Measurements from ENCODE around the gene RAB15. TPM values are rescaled to one million over a fixed set of nuclear protein-coding genes. Genes with fewer than 3 reads are reported as not detected.
A peak's percentile ranks its signal among the peaks of the same experiment; 100 is the strongest.

RAB15 gene
- total RNA-seq, 1 donor from 2014 or later, result 36.3 TPM

DNA sequence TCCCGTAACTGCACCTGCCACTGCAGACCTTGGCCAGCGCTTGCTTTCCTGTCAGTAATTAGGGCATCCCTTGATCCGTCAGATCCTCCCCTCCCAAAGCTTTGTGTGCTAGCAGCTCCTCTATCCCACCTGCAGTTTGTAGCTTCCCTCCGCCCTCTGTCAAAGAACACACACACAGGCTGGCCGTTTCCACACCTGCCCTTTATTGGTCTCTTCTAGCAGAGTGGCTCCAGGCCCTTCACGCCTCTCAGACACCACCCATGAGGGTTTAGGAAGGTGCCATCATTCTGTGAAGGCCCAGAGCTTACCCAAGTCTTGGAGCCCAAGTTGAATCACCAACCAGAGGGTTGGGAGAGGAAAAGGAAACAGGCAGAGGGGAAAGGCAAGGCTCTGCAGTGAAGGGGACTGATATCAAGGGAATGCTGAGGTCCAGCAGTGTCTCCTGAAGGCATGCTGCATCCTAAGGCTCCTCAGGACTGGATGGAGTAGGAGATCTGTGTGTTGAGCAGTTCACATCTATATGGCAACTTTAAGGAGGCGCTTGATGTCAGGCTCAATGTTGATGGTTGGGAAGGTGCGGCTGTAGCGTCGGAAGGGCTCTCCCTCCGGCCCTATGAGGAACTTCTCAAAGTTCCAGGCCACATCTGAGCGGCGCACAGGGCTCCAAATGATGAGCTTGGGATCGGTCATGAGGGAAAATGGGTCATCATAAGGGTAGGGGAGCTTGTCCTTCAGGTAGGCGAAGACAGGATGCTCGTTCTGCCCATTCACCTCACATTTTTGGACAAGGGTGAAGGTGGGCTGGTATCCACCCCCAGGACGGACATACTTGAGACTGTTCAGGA lies 32.9 kb downstream of the RAB15 start:
- H3K4me3 ChIP-seq (ENCODE audit: insufficient read depth, low read depth, low read length), result no peak overlapping the region
- FAIRE-seq (no peak), DNase-seq (ENCODE audit: low read depth) (no peak)
- no peaks in the 10 kb centered on the region for H3K36me3 ChIP-seq (ENCODE audit: insufficient read depth, low read length)
- H3K36me3 Mint-ChIP-seq (ENCODE audit: low read depth, unreplicated experiment), result peaks cover 13% of the 10 kb centered on the region
- no peaks in the 10 kb centered on the region for H3K27me3 ChIP-seq (ENCODE audit: insufficient read depth, low read length)
- no peak overlapping the region for H3K4me3 Mint-ChIP-seq (ENCODE audit: unreplicated experiment)
- H3K27ac Mint-ChIP-seq (ENCODE audit: unreplicated experiment), result no peak overlapping the region
- no peaks in the 10 kb centered on the region for H3K27me3 Mint-ChIP-seq (ENCODE audit: low read depth, unreplicated experiment)
- TF ChIP-seq, protein P1, sequence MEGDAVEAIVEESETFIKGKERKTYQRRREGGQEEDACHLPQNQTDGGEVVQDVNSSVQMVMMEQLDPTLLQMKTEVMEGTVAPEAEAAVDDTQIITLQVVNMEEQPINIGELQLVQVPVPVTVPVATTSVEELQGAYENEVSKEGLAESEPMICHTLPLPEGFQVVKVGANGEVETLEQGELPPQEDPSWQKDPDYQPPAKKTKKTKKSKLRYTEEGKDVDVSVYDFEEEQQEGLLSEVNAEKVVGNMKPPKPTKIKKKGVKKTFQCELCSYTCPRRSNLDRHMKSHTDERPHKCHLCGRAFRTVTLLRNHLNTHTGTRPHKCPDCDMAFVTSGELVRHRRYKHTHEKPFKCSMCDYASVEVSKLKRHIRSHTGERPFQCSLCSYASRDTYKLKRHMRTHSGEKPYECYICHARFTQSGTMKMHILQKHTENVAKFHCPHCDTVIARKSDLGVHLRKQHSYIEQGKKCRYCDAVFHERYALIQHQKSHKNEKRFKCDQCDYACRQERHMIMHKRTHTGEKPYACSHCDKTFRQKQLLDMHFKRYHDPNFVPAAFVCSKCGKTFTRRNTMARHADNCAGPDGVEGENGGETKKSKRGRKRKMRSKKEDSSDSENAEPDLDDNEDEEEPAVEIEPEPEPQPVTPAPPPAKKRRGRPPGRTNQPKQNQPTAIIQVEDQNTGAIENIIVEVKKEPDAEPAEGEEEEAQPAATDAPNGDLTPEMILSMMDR (IDR thresholded peaks at IDR 0.05; ENCODE audit: insufficient read depth, low read depth, low read length), result no peak
- TF ChIP-seq EZH2 (IDR thresholded peaks at IDR 0.05; ENCODE audit: insufficient read depth, low read length), result no peak
- H3K9me3 Mint-ChIP-seq (ENCODE audit: unreplicated experiment), result no peaks in the 10 kb centered on the region
- H3K4me1 Mint-ChIP-seq (ENCODE audit: low read depth, unreplicated experiment), result peaks cover 2% of the 10 kb centered on the region
- H3K4me1 ChIP-seq (ENCODE audit: insufficient read depth, low read length), result no peaks in the 10 kb centered on the region
- H3K79me2 ChIP-seq (ENCODE audit: insufficient read depth, low read length), result no peaks in the 10 kb centered on the region
- H3K27ac ChIP-seq (ENCODE audit: low read depth, low read length), result no peak overlapping the region
- no peak overlapping the region for H3K9ac ChIP-seq (ENCODE audit: low read length)
- H3K4me2 ChIP-seq (ENCODE audit: low read length), result no peak overlapping the region
- peaks cover 27% of the 10 kb centered on the region for H4K20me1 ChIP-seq (ENCODE audit: insufficient read depth, low read length)
- H2AFZ ChIP-seq (ENCODE audit: low read depth, low read length), result no peak overlapping the region
- H3K9me3 ChIP-seq (ENCODE audit: insufficient read depth, low read depth, low read length), result no peaks in the 10 kb centered on the region

DNA sequence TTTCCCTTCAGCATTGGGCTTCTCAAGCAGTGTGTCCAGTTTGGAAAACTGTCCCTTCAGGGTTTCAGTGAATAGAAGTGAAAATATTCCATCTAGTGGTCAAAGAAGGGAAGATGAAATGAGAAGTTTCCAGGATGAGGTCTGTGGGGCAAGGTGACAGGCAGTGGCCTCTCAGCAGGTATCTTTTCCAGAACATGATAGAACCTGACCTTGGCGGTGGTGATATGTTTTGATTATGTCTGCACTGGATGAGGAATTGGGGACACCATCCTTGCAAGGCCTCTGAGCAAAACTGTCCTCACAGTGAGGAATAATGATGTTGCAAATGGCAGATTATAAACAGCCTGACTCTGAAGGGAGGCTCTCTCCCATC lies 34.3 kb downstream of the RAB15 start:
- FAIRE-seq (no peak), DNase-seq (ENCODE audit: low read depth) (no peak)
- Histone ChIP-seq H4K20me1 (ENCODE audit: insufficient read depth, low read length) (peaks cover 27% of the 10 kb centered on the region), H2AFZ (ENCODE audit: low read depth, low read length) (no peak overlapping the region), H3K4me1 (ENCODE audit: insufficient read depth, low read length) (no peaks in the 10 kb centered on the region), H3K79me2 (ENCODE audit: insufficient read depth, low read length) (no peaks in the 10 kb centered on the region), H3K9ac (ENCODE audit: low read length) (no peak overlapping the region), H3K27ac (ENCODE audit: low read depth, low read length) (no peak overlapping the region), H3K4me2 (ENCODE audit: low read length) (no peak overlapping the region), H3K9me3 (ENCODE audit: insufficient read depth, low read depth, low read length) (no peaks in the 10 kb centered on the region), H3K4me3 (ENCODE audit: insufficient read depth, low read depth, low read length) (no peak overlapping the region), H3K27me3 (ENCODE audit: insufficient read depth, low read length) (no peaks in the 10 kb centered on the region), H3K36me3 (ENCODE audit: insufficient read depth, low read length) (peaks cover 6% of the 10 kb centered on the region)
- Mint-ChIP-seq H3K36me3 (ENCODE audit: low read depth, unreplicated experiment) (peaks cover 5% of the 10 kb centered on the region), H3K27me3 (ENCODE audit: low read depth, unreplicated experiment) (no peaks in the 10 kb centered on the region), H3K27ac (ENCODE audit: unreplicated experiment) (no peak overlapping the region), H3K4me3 (ENCODE audit: unreplicated experiment) (no peak overlapping the region), H3K4me1 (ENCODE audit: low read depth, unreplicated experiment) (peaks cover 2% of the 10 kb centered on the region), H3K9me3 (ENCODE audit: unreplicated experiment) (no peaks in the 10 kb centered on the region)
- TF ChIP-seq, protein P1 (IDR thresholded peaks at IDR 0.05; ENCODE audit: insufficient read depth, low read depth, low read length), result peak; percentile 32
- no peak for TF ChIP-seq EZH2 (IDR thresholded peaks at IDR 0.05; ENCODE audit: insufficient read depth, low read length)

Measured in astrocyte (in vitro differentiated cells and primary cell).